ENCODE measurements around the gene TMEM178B. TPM values are rescaled to one million over a fixed set of nuclear protein-coding genes. Genes with fewer than 3 reads are reported as not detected.

TMEM178B gene
- total and polyA plus RNA-seq, 10 of the 15 experiments (the other 5 are each of a cell fraction or from before 2014, with no cell fraction given), result 0.01 to 1.1 (median 0.04) TPM; not detected in 2

DNA sequence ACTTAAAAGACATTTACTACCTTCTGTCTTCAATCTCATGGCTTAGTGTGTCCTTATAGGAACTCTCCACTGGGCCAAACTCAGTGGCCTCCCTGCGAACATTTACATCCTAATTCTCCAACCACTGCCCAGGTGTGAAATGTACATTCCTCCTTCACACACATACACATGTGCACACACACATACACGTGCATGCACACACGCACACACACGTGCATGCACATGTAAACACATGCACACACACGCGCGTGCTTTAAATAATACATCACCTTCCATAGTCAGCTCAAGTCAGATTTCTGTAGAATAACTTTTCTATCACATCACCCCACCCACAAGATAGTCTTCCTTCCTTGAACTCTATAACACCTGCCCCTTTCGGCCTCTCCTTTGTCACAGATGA is 216.5 kb downstream of the TMEM178B start:
- ChIA-PET POLR2A (no interaction called here), CTCF (no interaction called here), SMC1A (ENCODE audit: uncharacterized antibody, unreplicated experiment) (interaction anchor here (1.5 kb wide), 1 partner anchor 22 kb away, joined by 4 read pairs; no protein-coding TSS in a partner anchor), RAD21 (ENCODE audit: unreplicated experiment) (no interaction called here)
- no peaks in the 10 kb centered on the region for H3K9me3 ChIP-seq (replicated peaks; ENCODE audit: control insufficient read depth, insufficient read depth, low read length)
- no peak for FAIRE-seq
- intact Hi-C loops (cut with micrococcal nuclease; ENCODE audit: unreplicated experiment), result no loop called here
- no peaks in the 10 kb centered on the region for H4K20me1 ChIP-seq (ENCODE audit: control insufficient read depth, insufficient read depth)
- H3K4me3 ChIP-seq, result no peak overlapping the region
- 50% methylated on average over 8 of the region's 8 CpGs for WGBS (ENCODE audit: insufficient coverage, insufficient replicate concordance, low lambda C conversion rate, missing lambda C conversion rate)
- no peak overlapping the region for H2AFZ ChIP-seq (ENCODE audit: control insufficient read depth, low read depth, low read length)
- H3K27ac ChIP-seq (ENCODE audit: control insufficient read depth, insufficient read depth), result no peak overlapping the region
- in situ Hi-C loops (cut with MboI), result no loop called here
- H3K79me2 ChIP-seq (ENCODE audit: control insufficient read depth, insufficient read depth, low read length), result no peaks in the 10 kb centered on the region
- H3K9ac ChIP-seq (ENCODE audit: control insufficient read depth, insufficient read depth, low read length), result no peak overlapping the region
- no TSS peak for BruUV-seq (replicated peaks)
- no peak for DNase-seq (ENCODE audit: low read depth, low spot score)
- no peaks in the 10 kb centered on the region for H3K36me3 ChIP-seq (ENCODE audit: control insufficient read depth in 2 of 2, insufficient read depth in 2 of 2, low read length in 1 of 2)
- TF ChIP-seq, protein P1, sequence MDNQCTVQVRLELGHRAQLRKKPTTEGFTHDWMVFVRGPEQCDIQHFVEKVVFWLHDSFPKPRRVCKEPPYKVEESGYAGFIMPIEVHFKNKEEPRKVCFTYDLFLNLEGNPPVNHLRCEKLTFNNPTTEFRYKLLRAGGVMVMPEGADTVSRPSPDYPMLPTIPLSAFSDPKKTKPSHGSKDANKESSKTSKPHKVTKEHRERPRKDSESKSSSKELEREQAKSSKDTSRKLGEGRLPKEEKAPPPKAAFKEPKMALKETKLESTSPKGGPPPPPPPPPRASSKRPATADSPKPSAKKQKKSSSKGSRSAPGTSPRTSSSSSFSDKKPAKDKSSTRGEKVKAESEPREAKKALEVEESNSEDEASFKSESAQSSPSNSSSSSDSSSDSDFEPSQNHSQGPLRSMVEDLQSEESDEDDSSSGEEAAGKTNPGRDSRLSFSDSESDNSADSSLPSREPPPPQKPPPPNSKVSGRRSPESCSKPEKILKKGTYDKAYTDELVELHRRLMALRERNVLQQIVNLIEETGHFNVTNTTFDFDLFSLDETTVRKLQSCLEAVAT (IDR thresholded peaks at IDR 0.05), result no peak
- TF ChIP-seq, protein P2, sequence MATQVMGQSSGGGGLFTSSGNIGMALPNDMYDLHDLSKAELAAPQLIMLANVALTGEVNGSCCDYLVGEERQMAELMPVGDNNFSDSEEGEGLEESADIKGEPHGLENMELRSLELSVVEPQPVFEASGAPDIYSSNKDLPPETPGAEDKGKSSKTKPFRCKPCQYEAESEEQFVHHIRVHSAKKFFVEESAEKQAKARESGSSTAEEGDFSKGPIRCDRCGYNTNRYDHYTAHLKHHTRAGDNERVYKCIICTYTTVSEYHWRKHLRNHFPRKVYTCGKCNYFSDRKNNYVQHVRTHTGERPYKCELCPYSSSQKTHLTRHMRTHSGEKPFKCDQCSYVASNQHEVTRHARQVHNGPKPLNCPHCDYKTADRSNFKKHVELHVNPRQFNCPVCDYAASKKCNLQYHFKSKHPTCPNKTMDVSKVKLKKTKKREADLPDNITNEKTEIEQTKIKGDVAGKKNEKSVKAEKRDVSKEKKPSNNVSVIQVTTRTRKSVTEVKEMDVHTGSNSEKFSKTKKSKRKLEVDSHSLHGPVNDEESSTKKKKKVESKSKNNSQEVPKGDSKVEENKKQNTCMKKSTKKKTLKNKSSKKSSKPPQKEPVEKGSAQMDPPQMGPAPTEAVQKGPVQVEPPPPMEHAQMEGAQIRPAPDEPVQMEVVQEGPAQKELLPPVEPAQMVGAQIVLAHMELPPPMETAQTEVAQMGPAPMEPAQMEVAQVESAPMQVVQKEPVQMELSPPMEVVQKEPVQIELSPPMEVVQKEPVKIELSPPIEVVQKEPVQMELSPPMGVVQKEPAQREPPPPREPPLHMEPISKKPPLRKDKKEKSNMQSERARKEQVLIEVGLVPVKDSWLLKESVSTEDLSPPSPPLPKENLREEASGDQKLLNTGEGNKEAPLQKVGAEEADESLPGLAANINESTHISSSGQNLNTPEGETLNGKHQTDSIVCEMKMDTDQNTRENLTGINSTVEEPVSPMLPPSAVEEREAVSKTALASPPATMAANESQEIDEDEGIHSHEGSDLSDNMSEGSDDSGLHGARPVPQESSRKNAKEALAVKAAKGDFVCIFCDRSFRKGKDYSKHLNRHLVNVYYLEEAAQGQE (IDR thresholded peaks at IDR 0.05; ENCODE audit: low read depth, low read length), result no peak
- TF ChIP-seq MEF2B (IDR thresholded peaks at IDR 0.05; ENCODE audit: partially characterized antibody, poor library complexity, severe bottlenecking) (no peak), MYB (IDR thresholded peaks at IDR 0.05; ENCODE audit: borderline replicate concordance, low read depth, low read length) (no peak), ZNF207 (IDR thresholded peaks at IDR 0.05; ENCODE audit: borderline replicate concordance) (no peak)
- H3K4me2 ChIP-seq (ENCODE audit: control insufficient read depth, insufficient read depth), result no peak overlapping the region
- no peaks in the 10 kb centered on the region for H3K4me1 ChIP-seq (ENCODE audit: control insufficient read depth, insufficient read depth, low read length)
- no peak for ATAC-seq
- no peaks in the 10 kb centered on the region; a peak in 1 of 4 replicates for H3K27me3 ChIP-seq (replicated peaks in 1 of 2; ENCODE audit: control insufficient read depth in 2 of 2, insufficient read depth in 2 of 2, low read length in 1 of 2)

Measured in GM12878 (cell line).